ENCODE measurements around the gene PTCHD1. TPM values are rescaled to one million over a fixed set of nuclear protein-coding genes. Genes with fewer than 3 reads are reported as not detected.

Gene PTCHD1
- total and polyA plus RNA-seq, 3 donors from 2014 or later = 0.28 to 1.6 (median 0.94) TPM

- WGBS, 2 donors = 93% methylated on average over 2 of the region's 2 CpGs; no CpG with 5 or more reads in 1 of the 2 donors
- Histone ChIP-seq H3K27ac (no peak overlapping the region), H3K4me1 (no peaks in the 10 kb centered on the region)
Observed at GRCh38 chrX:23380581-23380980, 45.9 kb downstream of the PTCHD1 start.

GRCh38 chrX:23381099-23382087 lies 46.7 kb downstream of the PTCHD1 start:
- no peaks in the 10 kb centered on the region for H3K27me3 ChIP-seq
- TF ChIP-seq POLR2A (IDR thresholded peaks at IDR 0.05) = no peak
- TF ChIP-seq, protein P1, sequence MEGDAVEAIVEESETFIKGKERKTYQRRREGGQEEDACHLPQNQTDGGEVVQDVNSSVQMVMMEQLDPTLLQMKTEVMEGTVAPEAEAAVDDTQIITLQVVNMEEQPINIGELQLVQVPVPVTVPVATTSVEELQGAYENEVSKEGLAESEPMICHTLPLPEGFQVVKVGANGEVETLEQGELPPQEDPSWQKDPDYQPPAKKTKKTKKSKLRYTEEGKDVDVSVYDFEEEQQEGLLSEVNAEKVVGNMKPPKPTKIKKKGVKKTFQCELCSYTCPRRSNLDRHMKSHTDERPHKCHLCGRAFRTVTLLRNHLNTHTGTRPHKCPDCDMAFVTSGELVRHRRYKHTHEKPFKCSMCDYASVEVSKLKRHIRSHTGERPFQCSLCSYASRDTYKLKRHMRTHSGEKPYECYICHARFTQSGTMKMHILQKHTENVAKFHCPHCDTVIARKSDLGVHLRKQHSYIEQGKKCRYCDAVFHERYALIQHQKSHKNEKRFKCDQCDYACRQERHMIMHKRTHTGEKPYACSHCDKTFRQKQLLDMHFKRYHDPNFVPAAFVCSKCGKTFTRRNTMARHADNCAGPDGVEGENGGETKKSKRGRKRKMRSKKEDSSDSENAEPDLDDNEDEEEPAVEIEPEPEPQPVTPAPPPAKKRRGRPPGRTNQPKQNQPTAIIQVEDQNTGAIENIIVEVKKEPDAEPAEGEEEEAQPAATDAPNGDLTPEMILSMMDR (IDR thresholded peaks at IDR 0.05) = no peak
- no peaks in the 10 kb centered on the region for H3K4me1 ChIP-seq
- intact Hi-C loops (cut with DNase I; ENCODE audit: low total_unique reads) = no loop called here
- no peak overlapping the region for H3K4me3 ChIP-seq
- WGBS, 2 donors = 86 to 87% methylated on average over 19 of the region's 19 CpGs
- H3K9me3 ChIP-seq = no peaks in the 10 kb centered on the region
- no peak overlapping the region for H3K27ac ChIP-seq
- H3K36me3 ChIP-seq (ENCODE audit: low read depth, missing control alignments) = no peaks in the 10 kb centered on the region
- no peak for DNase-seq

More at GRCh38 chrX:23380581-23380980, 45.9 kb downstream of the PTCHD1 start:
- Histone ChIP-seq H3K27me3 (no peaks in the 10 kb centered on the region), H3K4me3 (no peak overlapping the region), H3K9me3 (no peaks in the 10 kb centered on the region), H3K36me3 (ENCODE audit: low read depth, missing control alignments) (no peaks in the 10 kb centered on the region)
- no peak for TF ChIP-seq POLR2A (IDR thresholded peaks at IDR 0.05)
- TF ChIP-seq, protein P1 (IDR thresholded peaks at IDR 0.05) = no peak
- intact Hi-C loops (cut with DNase I; ENCODE audit: low total_unique reads) = no loop called here
- DNase-seq = no peak

DNA sequence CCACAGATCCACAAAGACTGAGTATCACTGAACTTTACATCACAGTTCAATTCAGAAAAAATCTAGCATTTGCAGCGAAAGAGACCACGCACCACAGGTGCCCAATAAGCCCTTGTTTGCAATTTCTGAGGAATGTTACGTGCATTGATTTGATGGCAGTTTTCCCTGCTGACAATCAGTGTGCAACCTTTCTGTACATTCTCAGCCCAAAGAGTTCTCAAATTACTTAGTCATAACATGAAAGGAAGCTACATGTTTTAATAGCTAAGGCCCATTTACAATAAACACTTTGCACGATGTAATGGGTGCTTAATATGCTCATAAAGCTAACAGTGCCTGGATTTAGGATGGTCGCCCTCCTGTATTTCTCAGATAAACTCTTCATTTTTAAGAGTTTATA lies 47.9 kb downstream of the PTCHD1 start:
- H3K4me1 ChIP-seq = no peaks in the 10 kb centered on the region
- no peaks in the 10 kb centered on the region for H3K36me3 ChIP-seq (ENCODE audit: low read depth, missing control alignments)
- WGBS, 2 donors = 89 to 91% methylated on average over 5 of the region's 5 CpGs
- TF ChIP-seq POLR2A (IDR thresholded peaks at IDR 0.05) = no peak
- TF ChIP-seq, protein P1 (IDR thresholded peaks at IDR 0.05) = no peak
- H3K27ac ChIP-seq = no peak overlapping the region
- H3K27me3 ChIP-seq = no peaks in the 10 kb centered on the region
- H3K4me3 ChIP-seq = no peak overlapping the region
- intact Hi-C loops (cut with DNase I; ENCODE audit: low total_unique reads) = no loop called here
- no peaks in the 10 kb centered on the region for H3K9me3 ChIP-seq
- no peak for DNase-seq

DNA sequence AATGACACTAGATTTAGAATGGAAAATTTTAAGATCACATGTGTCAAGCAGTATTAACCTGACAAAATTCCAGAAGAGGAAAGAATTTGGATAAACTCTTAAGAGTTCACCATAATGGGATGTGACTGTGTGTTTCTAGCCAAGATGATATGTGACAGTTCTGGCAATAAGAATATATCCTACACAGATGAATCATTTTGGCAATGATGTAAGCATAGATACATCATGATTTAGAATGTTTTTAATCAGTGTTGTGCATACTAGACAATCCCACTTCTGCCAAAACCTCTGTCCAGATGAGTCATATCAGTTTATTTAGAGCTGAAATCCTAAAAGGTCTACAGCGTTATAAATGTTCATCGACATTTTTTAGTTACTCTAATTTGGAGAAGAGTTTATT lies 48.8 kb downstream of the PTCHD1 start:
- H3K27me3 ChIP-seq = no peaks in the 10 kb centered on the region
- no peaks in the 10 kb centered on the region for H3K36me3 ChIP-seq (ENCODE audit: low read depth, missing control alignments)
- no peaks in the 10 kb centered on the region for H3K4me1 ChIP-seq
- no peak overlapping the region for H3K4me3 ChIP-seq
- 56 to 71% methylated on average over 2 of the region's 2 CpGs for WGBS, 2 donors
- intact Hi-C loops (cut with DNase I; ENCODE audit: low total_unique reads) = no loop called here
- H3K27ac ChIP-seq = no peak overlapping the region
- TF ChIP-seq, protein P1 (IDR thresholded peaks at IDR 0.05) = no peak
- TF ChIP-seq POLR2A (IDR thresholded peaks at IDR 0.05) = no peak
- no peaks in the 10 kb centered on the region for H3K9me3 ChIP-seq
- no peak for DNase-seq

All from testis (tissue), 3 donors.